Loucy (cell line): Measurements from ENCODE around the gene MISP3.

ENCODE experiments used
- H2AFZ ChIP-seq: fragments of 200-600 bp; sonication (generic); 2 replicates; pipeline ENCODE4 v1.6.0; 2016; ENCODE audit warnings: antibody characterized with exemption, mild to moderate bottlenecking, low read length, moderate library complexity
- H3F3A ChIP-seq: fragments of 200-600 bp; 2 replicates; pipeline ENCODE4 v1.6.0; 2016; ENCODE audit warnings: antibody characterized with exemption, low read depth, mild to moderate bottlenecking
- H3K27me3 ChIP-seq: fragments of 200-600 bp; sonication (generic); 2 replicates; pipeline ENCODE4 v1.6.1; 2014; ENCODE audit warnings: low read length, mild to moderate bottlenecking; ENCODE audit not compliant: insufficient read depth, poor library complexity, severe bottlenecking
- H3K36me3 ChIP-seq: fragments of 200-600 bp; sonication (generic); 2 replicates; pipeline ENCODE4 v1.6.1; 2016; ENCODE audit warnings: low read length; ENCODE audit not compliant: insufficient read depth
- H3K4me1 ChIP-seq: fragments of 200-600 bp; sonication (generic); 2 replicates; pipeline ENCODE4 v1.5.1; 2014; ENCODE audit warnings: low read length, mild to moderate bottlenecking; ENCODE audit not compliant: insufficient read depth, poor library complexity, severe bottlenecking
- H3K4me2 ChIP-seq: fragments of 200-600 bp; sonication (generic); 2 replicates; pipeline ENCODE4 v1.6.0; 2014; ENCODE audit warnings: antibody characterized with exemption, low read length, low read depth, mild to moderate bottlenecking; ENCODE audit not compliant: poor library complexity, severe bottlenecking
- H3K4me3 ChIP-seq: fragments of 200-600 bp; sonication (generic); 2 replicates; pipeline ENCODE4 v1.5.1; 2014; ENCODE audit warnings: low read length, mild to moderate bottlenecking, mixed read lengths; ENCODE audit not compliant: poor library complexity, severe bottlenecking
- H3K79me2 ChIP-seq: fragments of 200-600 bp; sonication (generic); 2 replicates; pipeline ENCODE4 v1.6.1; 2014; ENCODE audit warnings: low read length; ENCODE audit not compliant: insufficient read depth
- H3K9ac ChIP-seq: fragments of 200-600 bp; sonication (generic); 2 replicates; pipeline ENCODE4 v1.6.0; 2014; ENCODE audit warnings: mild to moderate bottlenecking, low read depth, low read length, moderate library complexity; ENCODE audit not compliant: poor library complexity, severe bottlenecking
- H3K9me2 ChIP-seq: fragments of 200-600 bp; sonication (generic); replicated peaks from 2 replicates; pipeline ENCODE4 v1.6.1; 2016; ENCODE audit warnings: low read depth, low read length, mixed read lengths
- H3K9me3 ChIP-seq: fragments of 200-600 bp; sonication (generic); 2 replicates; pipeline ENCODE4 v1.6.1; 2014; ENCODE audit warnings: mild to moderate bottlenecking, antibody characterized with exemption, low read length, low read depth; ENCODE audit not compliant: insufficient read depth
- H4K20me1 ChIP-seq: fragments of 200-600 bp; sonication (generic); 2 replicates; pipeline ENCODE4 v1.6.0; 2014; ENCODE audit warnings: antibody characterized with exemption, low read length, mild to moderate bottlenecking; ENCODE audit not compliant: insufficient read depth, poor library complexity, severe bottlenecking
- CTCF ChIP-seq: fragments of 200-600 bp; sonication (generic); conservative IDR thresholded peaks from 2 replicates; pipeline ENCODE4 v1.5.1; 2014; ENCODE audit warnings: mild to moderate bottlenecking, antibody characterized with exemption, low read length
- EZH2phosphoT487 ChIP-seq: fragments of 200-600 bp; IDR thresholded peaks from 2 replicates; pipeline ENCODE4 v1.6.1; 2018; ENCODE audit warnings: antibody characterized with exemption, mild to moderate bottlenecking, moderate library complexity, borderline replicate concordance

Gene MISP3

GRCh38 chr19:14086098-14086497 is 13.5 kb downstream of the MISP3 start:
- Histone ChIP-seq H3K79me2 (peaks cover 12% of the 10 kb centered on the region; the same call in 1 of the 2 replicates), H3K36me3 (no peaks in the 10 kb centered on the region; the same call in 1 of the 2 replicates), H3K4me1 (peaks cover 17% of the 10 kb centered on the region), H3K9me2 (no peaks in the 10 kb centered on the region), H3K9ac (no peak overlapping the region), H3F3A (no peaks in the 10 kb centered on the region; the same call in 1 of the 2 replicates), H4K20me1 (peaks cover 11% of the 10 kb centered on the region), H2AFZ (no peak overlapping the region), H3K9me3 (no peaks in the 10 kb centered on the region), H3K27me3 (no peaks in the 10 kb centered on the region), H3K4me3 (no peak overlapping the region), H3K4me2 (no peak overlapping the region)
- TF ChIP-seq EZH2phosphoT487: no peak
- TF ChIP-seq CTCF: no peak

GRCh38 chr19:14088634-14089411 is 16.2 kb downstream of the MISP3 start:
- peaks cover 11% of the 10 kb centered on the region for H4K20me1 ChIP-seq
- H3K4me3 ChIP-seq: peak overlapping the region; percentile 69
- no peaks in the 10 kb centered on the region for H3K27me3 ChIP-seq
- H3K36me3 ChIP-seq: no peaks in the 10 kb centered on the region; the same call in 1 of the 2 replicates
- H3F3A ChIP-seq: no peaks in the 10 kb centered on the region; the same call in 1 of the 2 replicates
- H3K4me2 ChIP-seq: peak overlapping the region; percentile 69
- no peaks in the 10 kb centered on the region for H3K9me2 ChIP-seq
- H2AFZ ChIP-seq: no peak overlapping the region
- H3K4me1 ChIP-seq: peaks cover 17% of the 10 kb centered on the region
- H3K9ac ChIP-seq: no peak overlapping the region
- no peaks in the 10 kb centered on the region for H3K9me3 ChIP-seq
- TF ChIP-seq EZH2phosphoT487: no peak
- TF ChIP-seq CTCF: no peak
- H3K79me2 ChIP-seq: peaks cover 17% of the 10 kb centered on the region; the same call in 1 of the 2 replicates

GRCh38 chr19:14089412-14089661 is 16.8 kb downstream of the MISP3 start:
- Histone ChIP-seq H3K9me3 (no peaks in the 10 kb centered on the region), H4K20me1 (peaks cover 11% of the 10 kb centered on the region), H3K27me3 (no peaks in the 10 kb centered on the region), H3K4me3 (peak overlapping the region; percentile 69), H3K9me2 (no peaks in the 10 kb centered on the region), H3K9ac (no peak overlapping the region), H3K36me3 (no peaks in the 10 kb centered on the region; the same call in 1 of the 2 replicates), H3F3A (no peaks in the 10 kb centered on the region; the same call in 1 of the 2 replicates), H2AFZ (no peak overlapping the region), H3K79me2 (peaks cover 17% of the 10 kb centered on the region; the same call in 1 of the 2 replicates), H3K4me2 (peak overlapping the region; percentile 69), H3K4me1 (peaks cover 17% of the 10 kb centered on the region)
- TF ChIP-seq CTCF (peak; percentile 33), EZH2phosphoT487 (no peak)
